Endothelial cell of umbilical vein (primary cell): ENCODE data around the gene FRS3. TPM values are rescaled to one million over a fixed set of nuclear protein-coding genes. Genes with fewer than 3 reads are reported as not detected.

Source experiments
- BruUV-seq: library from RNA; stranded (reverse); fragments of 400-500 nt; replicated peaks from 2 replicates; lab custom pipeline; 2021; lab: Mats Ljungman, UMichigan
- CTCF ChIA-PET: fragments of 300-600, 350-600 bp; sonication (Branson Sonifier 250); formaldehyde crosslinking; loops from one replicate; lab custom pipeline; 2021; ENCODE audit warnings: antibody characterized with exemption, inconsistent platforms; lab: Charles Lee
- POLR2A ChIA-PET: fragments of 300-600, 350-600 bp; sonication (Branson Sonifier 250); formaldehyde crosslinking; loops from one replicate; lab custom pipeline; 2021; ENCODE audit warnings: antibody characterized with exemption, inconsistent platforms; lab: Charles Lee
- DNase-seq: peaks from one replicate; pipeline ENCODE4 v3.0.0-alpha.2; 2011; ENCODE audit warnings: low read depth, low spot score
- FAIRE-seq: peaks from 2 replicates; lab custom pipeline; 2011; peaks lifted over from hg19 to GRCh38; lab: Jason Lieb, UNC
- H2AFZ ChIP-seq: 2 replicates; pipeline ENCODE4 v1.6.0; 2012; ENCODE audit warnings: low read depth, low read length, control low read depth, inconsistent platforms
- H3K27ac ChIP-seq: 2 replicates; pipeline ENCODE4 v1.5.1; 2011; ENCODE audit warnings: low read depth, mild to moderate bottlenecking, control low read depth, low read length, moderate library complexity; ENCODE audit not compliant: insufficient read depth
- H3K27me3 ChIP-seq, 2 experiments: 2 replicates each; pipeline versions ENCODE4 v1.6.0 to v1.6.1; 2011; ENCODE audit warnings: low read length in 2 of 2, mixed read lengths in 1 of 2; ENCODE audit not compliant: control insufficient read depth in 2 of 2, insufficient read depth in 2 of 2
- H3K36me3 ChIP-seq, 2 experiments: 2 replicates in 1 of 2; 3 replicates in 1 of 2; pipeline ENCODE4 v1.5.1; 2011; ENCODE audit warnings: low read length in 2 of 2, mild to moderate bottlenecking in 1 of 2, moderate library complexity in 1 of 2; ENCODE audit not compliant: control insufficient read depth in 2 of 2, insufficient read depth in 2 of 2; ENCODE audit errors: extremely low read depth in 1 of 2
- H3K4me1 ChIP-seq: 3 replicates; pipeline ENCODE4 v1.5.1; 2011; ENCODE audit warnings: mild to moderate bottlenecking, low read length; ENCODE audit not compliant: control insufficient read depth, insufficient read depth; ENCODE audit errors: extremely low read depth
- H3K4me2 ChIP-seq: 2 replicates; pipeline ENCODE4 v1.6.1; 2011; ENCODE audit warnings: low read length, control low read depth, mixed read lengths; ENCODE audit not compliant: insufficient read depth
- H3K4me3 ChIP-seq, 3 experiments: fragments of 200-600 bp in 1 of 3; sonication (generic), shearing (Covaris generic) in 1 of 3; replicated peaks in 1 of 3; 2 replicates each; pipeline ENCODE4 v1.5.1; 2011 to 2016; ENCODE audit warnings: control low read depth in 3 of 3, low read length in 3 of 3, mild to moderate bottlenecking in 2 of 3, inconsistent platforms in 1 of 3, low read depth in 1 of 3, moderate library complexity in 1 of 3; ENCODE audit not compliant: insufficient read depth in 1 of 3
- H3K79me2 ChIP-seq: 2 replicates; pipeline ENCODE4 v1.6.0; 2012; ENCODE audit warnings: low read length, inconsistent platforms; ENCODE audit not compliant: control insufficient read depth, insufficient read depth
- H3K9ac ChIP-seq: replicated peaks from 2 replicates; pipeline ENCODE3; 2011; ENCODE audit warnings: low read length, control low read depth; ENCODE audit not compliant: insufficient read depth; ENCODE audit errors: extremely low read depth
- H3K9me1 ChIP-seq: replicated peaks from 3 replicates; pipeline ENCODE4 v1.6.0; 2011; ENCODE audit warnings: mild to moderate bottlenecking, low read length; ENCODE audit not compliant: control insufficient read depth, insufficient read depth; ENCODE audit errors: extremely low read depth
- H3K9me3 ChIP-seq: replicated peaks from 2 replicates; pipeline ENCODE4 v1.5.1; 2012; ENCODE audit warnings: low read length, inconsistent platforms; ENCODE audit not compliant: control insufficient read depth, insufficient read depth
- H4K20me1 ChIP-seq: replicated peaks from 2 replicates; pipeline ENCODE3; 2011; ENCODE audit warnings: mild to moderate bottlenecking, low read length; ENCODE audit not compliant: control insufficient read depth, insufficient read depth; ENCODE audit errors: extremely low read depth
- EZH2 ChIP-seq: IDR thresholded peaks from 2 replicates; pipeline ENCODE4 v1.6.1; 2012; ENCODE audit warnings: borderline replicate concordance, low read depth, mild to moderate bottlenecking, moderate library complexity, low read length, inconsistent platforms; ENCODE audit not compliant: severe bottlenecking
- FOS ChIP-seq: IDR thresholded peaks from 2 replicates; pipeline ENCODE4 v1.6.1; 2011; ENCODE audit warnings: mild to moderate bottlenecking, low read length, moderate library complexity, borderline replicate concordance; ENCODE audit not compliant: insufficient read depth
- GATA2 ChIP-seq: IDR thresholded peaks from 2 replicates; pipeline ENCODE4 v1.7.0; 2011; ENCODE audit warnings: low read depth, mild to moderate bottlenecking, moderate library complexity, mixed read lengths, low read length; ENCODE audit not compliant: insufficient read length, insufficient read depth
- JUN ChIP-seq: IDR thresholded peaks from 2 replicates; pipeline ENCODE4 v1.6.1; 2011; ENCODE audit warnings: borderline replicate concordance, low read depth; ENCODE audit not compliant: insufficient read length, insufficient read depth
- MYC ChIP-seq: IDR thresholded peaks from one replicate; pipeline ENCODE4 v1.6.1; 2011; ENCODE audit warnings: mild to moderate bottlenecking, low read depth, low read length
- POLR2A ChIP-seq: IDR thresholded peaks from 2 replicates; pipeline ENCODE4 v1.6.1; 2012; ENCODE audit warnings: low read depth, mild to moderate bottlenecking, control low read depth, low read length
- POLR2AphosphoS5 ChIP-seq: IDR thresholded peaks from 2 replicates; pipeline ENCODE4 v1.6.1; 2012; ENCODE audit warnings: low read depth, mild to moderate bottlenecking, control low read depth, low read length, moderate library complexity; ENCODE audit not compliant: insufficient read depth
- dilution Hi-C: fragments of 300-500 bp; cut with MboI; formaldehyde crosslinking; loops from one replicate; pipeline ENCODE4 v1.15.0; 2019; ENCODE audit warnings: low sequenced_read_pairs; ENCODE audit not compliant: extremely low pct_ligation_motif_present
- intact Hi-C: fragments of 100-400 bp; cut with micrococcal nuclease; formaldehyde crosslinking; loops from one replicate; pipeline ENCODE4 v1.10.0; 2022
- polyA plus RNA-seq, 4 experiments: library from polyadenylated mRNA; depleted of rRNA in 3 of 4; stranded (reverse) in 3 of 4; unstranded in 1 of 4; fragments of >200 nt; gene quantifications; 2 replicates each; pipeline versions ENCODE4 v1.2.1 to v1.2.3, GENCODE V29; 2011 to 2012; ENCODE audit warnings: missing spikeins in 1 of 4
- total RNA-seq: library from RNA; stranded (reverse); gene quantifications from 2 replicates; pipeline ENCODE4 v1.2.3, GENCODE V29; 2021
- TF ChIP-seq, protein P1 (sequence below): IDR thresholded peaks from 2 replicates; pipeline ENCODE4 v1.6.1; 2011; ENCODE audit not compliant: insufficient read depth, insufficient read length
- TF ChIP-seq, protein P2 (sequence below), 2 donors: IDR thresholded peaks; 1 replicate in 1 of 2; 2 replicates in 1 of 2; pipeline ENCODE4 v1.5.1; 2011; ENCODE audit warnings: low read length in 2 of 2, mild to moderate bottlenecking in 2 of 2, moderate library complexity in 2 of 2, control low read depth in 1 of 2, inconsistent platforms in 1 of 2, low read depth in 1 of 2; ENCODE audit not compliant: insufficient read depth in 1 of 2; ENCODE audit errors: extremely low read depth in 1 of 2

The FRS3 gene
- total and polyA plus RNA-seq, 2 donors (not counting 3 experiments of a cell fraction or from before 2014, with no cell fraction given) = 5.2 to 5.3 TPM

DNA sequence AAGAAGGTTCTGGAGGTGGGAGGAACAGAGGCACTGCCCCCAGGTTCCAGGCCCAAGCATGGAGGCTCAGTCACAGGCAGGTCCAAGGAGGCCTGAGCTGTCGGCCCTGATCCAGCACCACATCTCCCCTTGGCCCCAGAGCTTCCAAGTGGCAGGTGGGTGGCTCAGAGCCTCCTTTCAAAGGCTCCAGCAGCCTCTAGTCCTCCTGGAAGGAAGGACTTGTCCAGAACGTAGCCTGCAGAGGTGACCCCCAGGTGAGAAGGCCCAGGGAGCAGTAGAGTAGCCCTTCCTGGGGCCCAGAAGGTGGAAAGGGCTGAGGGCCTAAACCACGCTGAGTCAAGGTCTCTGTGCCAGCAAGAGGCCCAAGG, 52.0 kb downstream of the FRS3 start:
- Histone ChIP-seq H4K20me1 (no peaks in the 10 kb centered on the region), H3K9me1 (no peaks in the 10 kb centered on the region), H3K27ac (no peak overlapping the region), H3K27me3 (no peaks in the 10 kb centered on the region), H3K4me3 (no peak overlapping the region), H3K4me2 (no peak overlapping the region), H3K4me1 (peaks cover 8% of the 10 kb centered on the region), H3K9ac (no peak overlapping the region), H3K36me3 (no peaks in the 10 kb centered on the region), H2AFZ (no peak overlapping the region), H3K79me2 (no peaks in the 10 kb centered on the region), H3K9me3 (no peaks in the 10 kb centered on the region)
- dilution Hi-C loops (no loop called here), intact Hi-C loops (no loop called here)
- TF ChIP-seq, protein P1, sequence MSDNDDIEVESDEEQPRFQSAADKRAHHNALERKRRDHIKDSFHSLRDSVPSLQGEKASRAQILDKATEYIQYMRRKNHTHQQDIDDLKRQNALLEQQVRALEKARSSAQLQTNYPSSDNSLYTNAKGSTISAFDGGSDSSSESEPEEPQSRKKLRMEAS = no peak
- TF ChIP-seq FOS (no peak), POLR2A (no peak), POLR2AphosphoS5 (no peak), EZH2 (no peak), GATA2 (no peak), MYC (no peak), JUN (no peak)
- TF ChIP-seq, protein P2, sequence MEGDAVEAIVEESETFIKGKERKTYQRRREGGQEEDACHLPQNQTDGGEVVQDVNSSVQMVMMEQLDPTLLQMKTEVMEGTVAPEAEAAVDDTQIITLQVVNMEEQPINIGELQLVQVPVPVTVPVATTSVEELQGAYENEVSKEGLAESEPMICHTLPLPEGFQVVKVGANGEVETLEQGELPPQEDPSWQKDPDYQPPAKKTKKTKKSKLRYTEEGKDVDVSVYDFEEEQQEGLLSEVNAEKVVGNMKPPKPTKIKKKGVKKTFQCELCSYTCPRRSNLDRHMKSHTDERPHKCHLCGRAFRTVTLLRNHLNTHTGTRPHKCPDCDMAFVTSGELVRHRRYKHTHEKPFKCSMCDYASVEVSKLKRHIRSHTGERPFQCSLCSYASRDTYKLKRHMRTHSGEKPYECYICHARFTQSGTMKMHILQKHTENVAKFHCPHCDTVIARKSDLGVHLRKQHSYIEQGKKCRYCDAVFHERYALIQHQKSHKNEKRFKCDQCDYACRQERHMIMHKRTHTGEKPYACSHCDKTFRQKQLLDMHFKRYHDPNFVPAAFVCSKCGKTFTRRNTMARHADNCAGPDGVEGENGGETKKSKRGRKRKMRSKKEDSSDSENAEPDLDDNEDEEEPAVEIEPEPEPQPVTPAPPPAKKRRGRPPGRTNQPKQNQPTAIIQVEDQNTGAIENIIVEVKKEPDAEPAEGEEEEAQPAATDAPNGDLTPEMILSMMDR (IDR thresholded peaks at IDR 0.05; ENCODE audit: extremely low read depth in 1 of 2, insufficient read depth in 1 of 2, low read depth in 1 of 2, low read length in 2 of 2) = no peak
- DNase-seq = no peak
- no peak for FAIRE-seq
- no TSS peak for BruUV-seq
- ChIA-PET POLR2A (no interaction called here), CTCF (no interaction called here)
